Esophagus squamous epithelium (tissue), 5 donors: ENCODE results near the gene PTPRC. TPM values are rescaled to one million over a fixed set of nuclear protein-coding genes. Genes with fewer than 3 reads are reported as not detected.

Experiments used
- DNase-seq: peaks from one replicate; lab custom pipeline; 2025; lab: John Stamatoyannopoulos, UW
- H3K27ac ChIP-seq, 4 donors: fragments of 200-600 bp; sonication (generic); one replicate each; pipeline ENCODE4 v1.5.1; 2016 to 2019; ENCODE audit warnings: mild to moderate bottlenecking in 1 of 4
- H3K27me3 ChIP-seq, 4 donors: fragments of 200-600 bp; sonication (generic); 1 replicate in 3 of 4; 2 replicates in 1 of 4; pipeline versions ENCODE4 v1.5.1 to v1.6.0; 2017 to 2021; ENCODE audit warnings: antibody characterized with exemption in 1 of 4
- H3K36me3 ChIP-seq, 3 donors: fragments of 200-600 bp; sonication (generic); one replicate each; pipeline ENCODE4 v1.5.1; 2016 to 2019
- H3K4me1 ChIP-seq, 3 donors: fragments of 200-600 bp; sonication (generic); one replicate each; pipeline ENCODE4 v1.5.1; 2017 to 2019
- H3K4me3 ChIP-seq, 4 donors: fragments of 200-600 bp; sonication (generic); 1 replicate in 3 of 4; 2 replicates in 1 of 4; pipeline ENCODE4 v1.5.1; 2016 to 2019; ENCODE audit warnings: mild to moderate bottlenecking in 2 of 4, moderate library complexity in 1 of 4
- H3K9me3 ChIP-seq, 3 donors: fragments of 200-600 bp; sonication (generic); one replicate each; pipeline ENCODE4 v1.5.1; 2016 to 2019
- CTCF ChIP-seq, 6 experiments: fragments of 450-650 bp in 4 of 6; fragments of 200-600 bp in 2 of 6; sonication (generic) in 2 of 6; IDR thresholded peaks; one replicate each; pipeline ENCODE4 v1.5.1; 2016 to 2019; ENCODE audit warnings: antibody characterized with exemption in 6 of 6, mild to moderate bottlenecking in 4 of 6, moderate library complexity in 4 of 6
- POLR2A ChIP-seq, 4 donors: fragments of 450-650 bp; IDR thresholded peaks; one replicate each; pipeline ENCODE4 v1.6.1; 2017; ENCODE audit warnings: antibody characterized with exemption in 4 of 4, mild to moderate bottlenecking in 4 of 4, moderate library complexity in 3 of 4
- WGBS, 2 donors: methylation state at CpG; one replicate each; pipeline ENCODE4 v1.1.5; 2018; 5-methylcytosine and 5-hydroxymethylcytosine counted together
- intact Hi-C: fragments of 100-400 bp; cut with DNase I; formaldehyde crosslinking; loops from one replicate; pipeline ENCODE4 v1.15.0; 2022
- total RNA-seq, 4 donors: library from RNA; depleted of rRNA; stranded (reverse); fragments of >200 nt; gene quantifications; one replicate each; pipeline ENCODE4 v1.1.0, GENCODE V29; 2016
- donor health status: DM: yes; HTN: yes; CAD: no.

The PTPRC gene
- total RNA-seq, 4 donors from 2014 or later: 9.2 to 39.1 (median 14.9) TPM

GRCh38 chr1:198674009-198674408, 35.2 kb downstream of the PTPRC start:
- Histone ChIP-seq H3K4me1 (no peaks in the 10 kb centered on the region), H3K36me3 (no peaks in the 10 kb centered on the region), H3K27me3 (no peaks in the 10 kb centered on the region), H3K4me3 (no peak overlapping the region), H3K27ac (no peak overlapping the region), H3K9me3 (no peaks in the 10 kb centered on the region)
- 72 to 95% methylated on average over 2 of the region's 2 CpGs for WGBS, 2 donors
- no peak for DNase-seq
- intact Hi-C loops: no loop called here
- TF ChIP-seq CTCF (IDR thresholded peaks at IDR 0.05) (no peak), POLR2A (IDR thresholded peaks at IDR 0.05) (no peak)

GRCh38 chr1:198676253-198676652, 37.4 kb downstream of the PTPRC start:
- TF ChIP-seq POLR2A (IDR thresholded peaks at IDR 0.05) (no peak), CTCF (IDR thresholded peaks at IDR 0.05) (no peak)
- Histone ChIP-seq H3K4me1 (no peaks in the 10 kb centered on the region), H3K4me3 (no peak overlapping the region), H3K9me3 (no peaks in the 10 kb centered on the region), H3K27ac (no peak overlapping the region), H3K27me3 (no peaks in the 10 kb centered on the region), H3K36me3 (no peaks in the 10 kb centered on the region)
- intact Hi-C loops: no loop called here
- WGBS, 2 donors: 50 to 57% methylated on average over 1 of the region's 1 CpG
- DNase-seq: no peak

GRCh38 chr1:198677027-198677426, 38.2 kb downstream of the PTPRC start:
- no peak for TF ChIP-seq POLR2A (IDR thresholded peaks at IDR 0.05)
- TF ChIP-seq CTCF (IDR thresholded peaks at IDR 0.05): no peak
- H3K27me3 ChIP-seq: no peaks in the 10 kb centered on the region
- no peaks in the 10 kb centered on the region for H3K4me1 ChIP-seq
- no peaks in the 10 kb centered on the region for H3K9me3 ChIP-seq
- 50 to 55% methylated on average over 1 of the region's 1 CpG for WGBS, 2 donors
- DNase-seq: no peak
- no peaks in the 10 kb centered on the region for H3K36me3 ChIP-seq
- no peak overlapping the region for H3K4me3 ChIP-seq
- H3K27ac ChIP-seq: no peak overlapping the region
- intact Hi-C loops: no loop called here

GRCh38 chr1:198677871-198678270, 39.0 kb downstream of the PTPRC start:
- H3K4me1 ChIP-seq: no peaks in the 10 kb centered on the region
- no peak for DNase-seq
- H3K9me3 ChIP-seq: no peaks in the 10 kb centered on the region
- H3K36me3 ChIP-seq: no peaks in the 10 kb centered on the region
- 54 to 65% methylated on average over 2 of the region's 2 CpGs for WGBS, 2 donors
- no peaks in the 10 kb centered on the region for H3K27me3 ChIP-seq
- no peak overlapping the region for H3K4me3 ChIP-seq
- no peak for TF ChIP-seq POLR2A (IDR thresholded peaks at IDR 0.05)
- TF ChIP-seq CTCF (IDR thresholded peaks at IDR 0.05): no peak
- intact Hi-C loops: no loop called here
- H3K27ac ChIP-seq: peak overlapping the region in 3 of 4 donors; percentile 11 to 59 (median 49)

GRCh38 chr1:198678301-198678836, 39.5 kb downstream of the PTPRC start:
- WGBS, 2 donors: 63% methylated on average over 8 of the region's 8 CpGs
- H3K36me3 ChIP-seq: no peaks in the 10 kb centered on the region
- H3K27me3 ChIP-seq: no peaks in the 10 kb centered on the region

More at GRCh38 chr1:198678301-198678836, 39.5 kb downstream of the PTPRC start:
- H3K4me1 ChIP-seq: no peaks in the 10 kb centered on the region
- DNase-seq: no peak
- TF ChIP-seq POLR2A (IDR thresholded peaks at IDR 0.05) (no peak), CTCF (IDR thresholded peaks at IDR 0.05) (no peak)
- H3K4me3 ChIP-seq: no peak overlapping the region
- intact Hi-C loops: no loop called here
- no peaks in the 10 kb centered on the region for H3K9me3 ChIP-seq
- H3K27ac ChIP-seq: peak overlapping the region in 3 of 4 donors; percentile 11 to 59 (median 49)
